Cardiac muscle cell (in vitro differentiated cells and primary cell): ENCODE results near the gene BLOC1S3. TPM values are rescaled to one million over a fixed set of nuclear protein-coding genes. Genes with fewer than 3 reads are reported as not detected.

Experiments
- DNase-seq, 2 donors: peaks; one replicate each; pipeline versions ENCODE4 v3.0.0 to v3.0.0-alpha.2; 2010 to 2017; ENCODE audit warnings: low read depth in 1 of 2, low spot score in 1 of 2
- H3K27ac ChIP-seq: fragments of 200-600 bp; sonication (generic); 2 replicates; pipeline ENCODE4 v1.5.1; 2016
- H3K27me3 ChIP-seq: fragments of 200-600 bp; sonication (generic); 2 replicates; pipeline ENCODE4 v1.6.0; 2016; ENCODE audit warnings: control low read depth
- H3K36me3 ChIP-seq: fragments of 200-600 bp; sonication (generic); 2 replicates; pipeline ENCODE4 v1.5.1; 2016; ENCODE audit warnings: control low read depth
- H3K4me1 ChIP-seq: fragments of 200-600 bp; sonication (generic); 2 replicates; pipeline ENCODE4 v1.8.1; 2017; ENCODE audit warnings: low read depth, mild to moderate bottlenecking, mixed run types
- H3K4me3 ChIP-seq: fragments of 200-600 bp; sonication (generic); 2 replicates; pipeline ENCODE4 v1.5.1; 2016; ENCODE audit warnings: mild to moderate bottlenecking
- H3K9me3 ChIP-seq: fragments of 200-600 bp; sonication (generic); 2 replicates; pipeline ENCODE4 v1.5.1; 2017; ENCODE audit warnings: low read depth, mild to moderate bottlenecking, control low read depth
- polyA plus RNA-seq: library from polyadenylated mRNA; unstranded; fragments of >200 nt; fragmentation: Nextera tagmentation; extraction: Ambion mirVana; gene quantifications from 2 replicates; pipeline ENCODE4 v1.2.1, GENCODE V29; 2016
- total RNA-seq: library from RNA; depleted of rRNA; stranded (reverse); fragments of >200 nt; gene quantifications from 2 replicates; pipeline ENCODE4 v1.2.3, GENCODE V29; 2016
- TF ChIP-seq, protein P1 (sequence below): IDR thresholded peaks from 2 replicates; pipeline ENCODE4 v1.5.1; 2012; ENCODE audit warnings: low read depth, mild to moderate bottlenecking, low read length

The BLOC1S3 gene
- total and polyA plus RNA-seq, 2 experiments from 2014 or later = 6.5 to 8.2 TPM

GRCh38 chr19:45152504-45153338 lies 25.9 kb upstream of the BLOC1S3 start:
- H3K9me3 ChIP-seq = no peaks in the 10 kb centered on the region
- H3K27ac ChIP-seq = no peak overlapping the region
- H3K36me3 ChIP-seq = no peaks in the 10 kb centered on the region
- H3K4me1 ChIP-seq = peaks cover 15% of the 10 kb centered on the region
- TF ChIP-seq, protein P1, sequence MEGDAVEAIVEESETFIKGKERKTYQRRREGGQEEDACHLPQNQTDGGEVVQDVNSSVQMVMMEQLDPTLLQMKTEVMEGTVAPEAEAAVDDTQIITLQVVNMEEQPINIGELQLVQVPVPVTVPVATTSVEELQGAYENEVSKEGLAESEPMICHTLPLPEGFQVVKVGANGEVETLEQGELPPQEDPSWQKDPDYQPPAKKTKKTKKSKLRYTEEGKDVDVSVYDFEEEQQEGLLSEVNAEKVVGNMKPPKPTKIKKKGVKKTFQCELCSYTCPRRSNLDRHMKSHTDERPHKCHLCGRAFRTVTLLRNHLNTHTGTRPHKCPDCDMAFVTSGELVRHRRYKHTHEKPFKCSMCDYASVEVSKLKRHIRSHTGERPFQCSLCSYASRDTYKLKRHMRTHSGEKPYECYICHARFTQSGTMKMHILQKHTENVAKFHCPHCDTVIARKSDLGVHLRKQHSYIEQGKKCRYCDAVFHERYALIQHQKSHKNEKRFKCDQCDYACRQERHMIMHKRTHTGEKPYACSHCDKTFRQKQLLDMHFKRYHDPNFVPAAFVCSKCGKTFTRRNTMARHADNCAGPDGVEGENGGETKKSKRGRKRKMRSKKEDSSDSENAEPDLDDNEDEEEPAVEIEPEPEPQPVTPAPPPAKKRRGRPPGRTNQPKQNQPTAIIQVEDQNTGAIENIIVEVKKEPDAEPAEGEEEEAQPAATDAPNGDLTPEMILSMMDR = no peak
- H3K27me3 ChIP-seq = peaks cover 32% of the 10 kb centered on the region
- DNase-seq = peak in 1 of 2 donors; percentile 72
- H3K4me3 ChIP-seq = no peak overlapping the region

- Histone ChIP-seq H3K4me1 (peaks cover 15% of the 10 kb centered on the region), H3K36me3 (no peaks in the 10 kb centered on the region), H3K27me3 (peaks cover 32% of the 10 kb centered on the region), H3K27ac (no peak overlapping the region), H3K9me3 (no peaks in the 10 kb centered on the region), H3K4me3 (peak overlapping the region; percentile 1)
- DNase-seq = peak; percentile 68 to 82
- TF ChIP-seq, protein P1 = no peak
These were observed 25.1 kb upstream of the BLOC1S3 start for GRCh38 chr19:45153339-45154063.

DNA sequence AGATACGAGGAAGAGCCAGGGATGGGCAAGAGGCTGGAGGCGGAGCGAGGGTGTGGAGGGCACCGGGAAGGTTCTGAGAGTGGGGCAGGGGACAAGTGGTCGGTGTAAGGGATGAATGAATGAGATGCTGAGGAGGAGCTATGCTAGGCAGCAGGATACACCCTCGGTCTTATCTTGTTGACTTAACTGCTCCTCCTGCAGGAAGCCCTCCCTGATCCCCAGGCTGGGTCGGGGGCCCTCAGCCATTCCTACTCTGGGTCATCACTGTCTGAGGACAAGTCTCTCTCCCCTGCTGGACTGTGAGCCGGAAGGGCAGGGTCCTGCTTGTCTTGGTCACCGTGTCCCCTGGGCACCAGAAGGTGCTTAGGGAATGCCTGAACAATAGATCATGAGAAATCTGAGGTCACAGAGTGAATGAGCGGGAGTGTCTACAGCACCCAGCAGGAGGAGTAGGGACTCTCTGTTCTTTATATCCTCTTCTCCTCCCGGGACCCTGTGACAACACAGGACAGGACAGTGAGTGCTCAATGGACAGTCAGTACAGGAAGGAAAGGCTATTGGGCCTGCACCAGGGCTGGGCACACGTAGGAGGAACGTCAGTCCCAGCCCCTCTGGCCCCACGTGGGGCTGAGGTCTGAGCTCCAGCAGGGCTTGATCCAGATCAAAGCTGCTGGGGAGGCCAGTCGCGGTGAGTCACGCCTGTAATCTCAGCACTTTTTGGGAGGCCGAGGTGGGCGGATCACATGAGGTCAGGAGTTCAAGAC lies 24.3 kb upstream of the BLOC1S3 start:
- TF ChIP-seq, protein P1 = peak; percentile 6
- DNase-seq = peak in 1 of 2 donors; percentile 94
- Histone ChIP-seq H3K27ac (no peak overlapping the region), H3K4me3 (peak overlapping the region; percentile 1), H3K9me3 (no peaks in the 10 kb centered on the region), H3K36me3 (no peaks in the 10 kb centered on the region), H3K4me1 (peaks cover 13% of the 10 kb centered on the region), H3K27me3 (peaks cover 32% of the 10 kb centered on the region)

DNA sequence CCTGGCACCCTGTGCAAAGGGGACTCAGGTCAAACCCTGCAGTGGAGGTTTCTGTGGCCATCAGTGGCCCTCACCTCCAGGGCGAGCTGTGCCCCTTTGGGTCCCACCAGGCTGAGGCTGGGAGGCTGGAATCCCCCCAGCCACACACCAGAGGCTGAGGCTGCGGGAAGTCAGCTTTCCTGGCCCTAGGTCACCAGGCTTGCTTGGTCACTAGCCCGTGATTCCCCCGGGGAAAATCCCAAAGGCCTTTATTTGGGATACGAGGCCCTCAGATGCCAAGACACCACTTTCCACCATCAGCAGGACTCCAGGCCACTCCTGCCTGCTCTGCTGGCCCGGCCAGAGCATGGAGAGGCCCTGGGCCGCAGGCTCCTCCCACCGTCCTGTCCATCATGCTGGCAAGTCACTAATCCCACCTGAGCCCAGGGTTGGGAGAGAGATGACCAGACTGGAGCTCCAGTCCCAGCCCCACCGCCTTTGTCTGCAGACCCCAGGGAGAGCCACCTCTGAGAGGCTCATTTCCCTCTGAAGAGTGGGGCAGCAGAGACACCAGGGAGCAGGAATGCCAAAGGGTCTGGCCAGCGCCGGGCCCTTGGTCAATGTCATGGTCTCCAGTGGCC lies 22.5 kb upstream of the BLOC1S3 start:
- TF ChIP-seq, protein P1 = no peak
- no peak for DNase-seq

GRCh38 chr19:45156751-45157150 lies 21.8 kb upstream of the BLOC1S3 start:
- Histone ChIP-seq H3K9me3 (no peaks in the 10 kb centered on the region), H3K4me3 (no peak overlapping the region), H3K36me3 (no peaks in the 10 kb centered on the region), H3K4me1 (no peaks in the 10 kb centered on the region), H3K27me3 (peaks cover 28% of the 10 kb centered on the region), H3K27ac (no peak overlapping the region)
- no peak for DNase-seq
- TF ChIP-seq, protein P1 = no peak

More for the DNA sequence above, 22.5 kb upstream of the BLOC1S3 start:
- no peak overlapping the region for H3K27ac ChIP-seq
- H3K36me3 ChIP-seq = no peaks in the 10 kb centered on the region
- H3K4me1 ChIP-seq = no peaks in the 10 kb centered on the region
- H3K9me3 ChIP-seq = no peaks in the 10 kb centered on the region
- H3K4me3 ChIP-seq = no peak overlapping the region
- peaks cover 32% of the 10 kb centered on the region for H3K27me3 ChIP-seq
